Measurements from ENCODE around the gene CLPSL2. TPM values are rescaled to one million over a fixed set of nuclear protein-coding genes. Genes with fewer than 3 reads are reported as not detected.

The CLPSL2 gene
- total RNA-seq, 4 donors from 2014 or later = not detected

DNA sequence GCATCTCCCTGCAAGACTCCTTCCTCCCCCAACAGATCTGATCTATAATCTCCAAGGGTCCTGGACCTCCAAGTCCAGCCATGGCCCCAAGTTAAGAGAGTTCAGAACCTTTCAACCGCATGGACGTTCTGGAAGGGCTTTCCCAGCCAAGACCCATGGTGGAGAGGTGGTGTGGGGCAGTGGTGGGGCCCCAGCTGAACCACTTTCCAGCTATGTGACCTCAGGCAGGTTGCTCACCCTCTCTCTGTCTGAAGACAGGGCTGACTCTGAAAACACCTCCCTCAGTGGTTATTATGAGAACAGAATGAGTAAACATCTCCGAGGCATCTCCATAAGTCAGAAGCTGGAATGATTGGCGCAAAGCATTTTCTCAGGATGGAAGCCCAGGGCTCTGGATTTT is 19.8 kb downstream of the CLPSL2 start:
- Histone ChIP-seq H3K27ac (replicated peaks in 1 of 4) (no peak overlapping the region), H3K4me1 (no peaks in the 10 kb centered on the region), H3K9me3 (no peaks in the 10 kb centered on the region), H3K4me3 (no peak overlapping the region), H3K27me3 (peaks cover 0 to 55% (median 0%) of the 10 kb centered on the region in 4 donors), H3K36me3 (no peaks in the 10 kb centered on the region)
- DNase-seq (ENCODE audit: extremely low spot score) = no peak
- intact Hi-C loops (cut with DNase I) = no loop called here
- 73% methylated on average over 4 of the region's 4 CpGs for WGBS
- TF ChIP-seq POLR2A (IDR thresholded peaks at IDR 0.05; ENCODE audit: low read depth) = no peak
- TF ChIP-seq, protein P1, sequence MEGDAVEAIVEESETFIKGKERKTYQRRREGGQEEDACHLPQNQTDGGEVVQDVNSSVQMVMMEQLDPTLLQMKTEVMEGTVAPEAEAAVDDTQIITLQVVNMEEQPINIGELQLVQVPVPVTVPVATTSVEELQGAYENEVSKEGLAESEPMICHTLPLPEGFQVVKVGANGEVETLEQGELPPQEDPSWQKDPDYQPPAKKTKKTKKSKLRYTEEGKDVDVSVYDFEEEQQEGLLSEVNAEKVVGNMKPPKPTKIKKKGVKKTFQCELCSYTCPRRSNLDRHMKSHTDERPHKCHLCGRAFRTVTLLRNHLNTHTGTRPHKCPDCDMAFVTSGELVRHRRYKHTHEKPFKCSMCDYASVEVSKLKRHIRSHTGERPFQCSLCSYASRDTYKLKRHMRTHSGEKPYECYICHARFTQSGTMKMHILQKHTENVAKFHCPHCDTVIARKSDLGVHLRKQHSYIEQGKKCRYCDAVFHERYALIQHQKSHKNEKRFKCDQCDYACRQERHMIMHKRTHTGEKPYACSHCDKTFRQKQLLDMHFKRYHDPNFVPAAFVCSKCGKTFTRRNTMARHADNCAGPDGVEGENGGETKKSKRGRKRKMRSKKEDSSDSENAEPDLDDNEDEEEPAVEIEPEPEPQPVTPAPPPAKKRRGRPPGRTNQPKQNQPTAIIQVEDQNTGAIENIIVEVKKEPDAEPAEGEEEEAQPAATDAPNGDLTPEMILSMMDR (IDR thresholded peaks at IDR 0.05) = no peak
- TF ChIP-seq POLR2AphosphoS5 (IDR thresholded peaks at IDR 0.05) = no peak
- no peak for TF ChIP-seq EP300 (IDR thresholded peaks at IDR 0.05)

GRCh38 chr6:35797837-35798526 is 21.6 kb downstream of the CLPSL2 start:
- no peak for DNase-seq (ENCODE audit: extremely low spot score)
- no peaks in the 10 kb centered on the region for H3K36me3 ChIP-seq
- intact Hi-C loops (cut with DNase I) = loop anchor here (1.0 kb wide), 1 partner anchor 11 kb away; no protein-coding TSS in a partner anchor
- no peak overlapping the region for H3K27ac ChIP-seq (replicated peaks in 1 of 4)
- no peak overlapping the region for H3K4me3 ChIP-seq
- peaks cover 0 to 39% (median 0%) of the 10 kb centered on the region in 4 donors for H3K27me3 ChIP-seq
- H3K4me1 ChIP-seq = no peaks in the 10 kb centered on the region
- 82% methylated on average over 8 of the region's 8 CpGs for WGBS
- no peaks in the 10 kb centered on the region for H3K9me3 ChIP-seq
- no peak for TF ChIP-seq POLR2A (IDR thresholded peaks at IDR 0.05; ENCODE audit: low read depth)
- TF ChIP-seq EP300 (IDR thresholded peaks at IDR 0.05) = no peak
- TF ChIP-seq POLR2AphosphoS5 (IDR thresholded peaks at IDR 0.05) = no peak
- TF ChIP-seq, protein P1 (IDR thresholded peaks at IDR 0.05) = no peak

GRCh38 chr6:35798706-35799105 is 22.3 kb downstream of the CLPSL2 start:
- Histone ChIP-seq H3K27ac (replicated peaks in 1 of 4) (no peak overlapping the region), H3K9me3 (no peaks in the 10 kb centered on the region), H3K36me3 (no peaks in the 10 kb centered on the region), H3K4me1 (no peaks in the 10 kb centered on the region), H3K4me3 (no peak overlapping the region), H3K27me3 (peaks cover 0 to 32% (median 0%) of the 10 kb centered on the region in 4 donors)
- intact Hi-C loops (cut with DNase I) = loop anchor here (1.0 kb wide), 1 partner anchor 11 kb away; no protein-coding TSS in a partner anchor
- 67% methylated on average over 5 of the region's 5 CpGs for WGBS
- TF ChIP-seq POLR2AphosphoS5 (IDR thresholded peaks at IDR 0.05) (no peak), POLR2A (IDR thresholded peaks at IDR 0.05; ENCODE audit: low read depth) (no peak), EP300 (IDR thresholded peaks at IDR 0.05) (no peak)
- TF ChIP-seq, protein P1 (IDR thresholded peaks at IDR 0.05) = no peak
- DNase-seq (ENCODE audit: extremely low spot score) = no peak

DNA sequence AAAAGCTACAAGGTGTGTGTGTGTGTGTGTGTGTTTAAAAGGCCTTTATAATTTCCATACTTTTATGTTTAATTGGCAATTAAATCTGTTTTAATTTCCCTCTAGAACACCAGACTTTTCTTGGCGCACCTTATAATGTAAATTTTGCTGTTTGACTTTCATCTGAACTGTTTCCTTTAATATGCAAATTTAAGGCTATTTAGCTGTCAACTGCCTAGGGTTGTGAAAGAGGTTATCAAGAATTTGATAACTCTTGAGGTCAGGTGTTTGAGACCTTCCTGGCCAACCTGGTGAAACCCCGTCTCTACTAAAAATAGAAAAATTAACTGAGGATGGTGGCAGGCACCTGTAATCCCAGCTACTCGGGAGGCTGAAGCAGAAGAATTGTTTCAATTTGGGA is 24.8 kb downstream of the CLPSL2 start:
- H3K27me3 ChIP-seq = peaks cover 0 to 44% (median 8%) of the 10 kb centered on the region in 4 donors
- DNase-seq (ENCODE audit: extremely low spot score) = no peak

More for the DNA sequence above, 24.8 kb downstream of the CLPSL2 start:
- H3K4me1 ChIP-seq = peaks cover 0 to 8% (median 6%) of the 10 kb centered on the region in 4 donors
- no peak for TF ChIP-seq EP300 (IDR thresholded peaks at IDR 0.05)
- no peak for TF ChIP-seq POLR2AphosphoS5 (IDR thresholded peaks at IDR 0.05)
- TF ChIP-seq, protein P1 (IDR thresholded peaks at IDR 0.05) = no peak
- no peak for TF ChIP-seq POLR2A (IDR thresholded peaks at IDR 0.05; ENCODE audit: low read depth)
- no peak overlapping the region for H3K27ac ChIP-seq (replicated peaks in 1 of 4)
- intact Hi-C loops (cut with DNase I) = no loop called here
- H3K4me3 ChIP-seq = no peak overlapping the region
- H3K36me3 ChIP-seq = no peaks in the 10 kb centered on the region
- no peaks in the 10 kb centered on the region for H3K9me3 ChIP-seq
- WGBS = 74% methylated on average over 3 of the region's 3 CpGs

All from esophagus muscularis mucosa (tissue), 4 donors.